ENCODE data around the gene WWOX. TPM values are rescaled to one million over a fixed set of nuclear protein-coding genes. Genes with fewer than 3 reads are reported as not detected.

The WWOX gene
- total and polyA plus RNA-seq, 2 of the 13 experiments (the other 11 are each of a cell fraction or from before 2014, with no cell fraction given): 9.1 to 37.4 TPM

DNA sequence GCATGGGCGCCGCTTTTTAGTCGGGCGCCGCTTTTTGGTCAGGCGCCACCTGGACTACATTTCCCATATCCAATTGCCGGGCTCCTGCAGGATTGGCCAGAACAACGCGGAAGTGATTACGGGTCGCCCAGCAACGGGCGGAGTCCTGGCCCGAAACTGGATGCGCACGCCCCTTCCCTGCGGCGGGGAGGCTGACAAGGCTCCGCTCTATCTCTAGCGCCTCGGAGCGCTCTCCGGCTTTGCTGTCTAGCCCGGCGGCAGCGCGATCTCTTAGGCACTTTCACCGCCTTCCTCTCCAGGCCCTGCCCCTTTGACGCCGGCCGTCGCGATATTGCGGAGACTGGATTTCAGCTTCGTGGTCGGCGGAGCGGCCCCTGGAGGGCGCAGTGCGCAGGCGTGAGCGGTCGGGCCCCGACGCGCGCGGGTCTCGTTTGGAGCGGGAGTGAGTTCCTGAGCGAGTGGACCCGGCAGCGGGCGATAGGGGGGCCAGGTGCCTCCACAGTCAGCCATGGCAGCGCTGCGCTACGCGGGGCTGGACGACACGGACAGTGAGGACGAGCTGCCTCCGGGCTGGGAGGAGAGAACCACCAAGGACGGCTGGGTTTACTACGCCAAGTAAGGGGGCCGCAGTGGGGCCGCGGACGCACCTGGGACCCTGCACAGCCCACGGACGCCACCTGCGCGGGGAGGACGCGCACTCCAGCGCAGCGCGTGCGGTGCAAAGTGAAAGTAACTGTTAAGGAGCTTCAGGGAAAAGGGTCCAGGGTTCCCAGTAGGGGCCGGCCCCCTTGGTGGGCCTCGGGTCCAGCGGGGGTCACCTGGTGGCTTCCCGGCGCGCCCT, at the start of gene WWOX (continued):
- TF ChIP-seq ZNF318 (CRISPR knock-in tag; IDR thresholded peaks at IDR 0.05) (peak; percentile 61; the same call in 1 of the 2 replicates), ZBTB42 (CRISPR knock-in tag; IDR thresholded peaks at IDR 0.05) (0 out of 2 replicates have a peak, but pooled peaks have one; percentile 79), RAD21 (CRISPR knock-in tag; IDR thresholded peaks at IDR 0.05) (peak; percentile 78), MXD4 (CRISPR knock-in tag; IDR thresholded peaks at IDR 0.05) (peak; percentile 92), SOX5 (CRISPR knock-in tag; IDR thresholded peaks at IDR 0.05; ENCODE audit: borderline replicate concordance) (peak; percentile 48; the same call in 1 of the 2 replicates), BCL3 (CRISPR knock-in tag; IDR thresholded peaks at IDR 0.05) (peak; percentile 96), KLF15 (CRISPR knock-in tag; IDR thresholded peaks at IDR 0.05; ENCODE audit: borderline replicate concordance) (peak; percentile 35; the same call in 1 of the 2 replicates), ERF (CRISPR knock-in tag; IDR thresholded peaks at IDR 0.05) (peak; percentile 96), ASH2L (IDR thresholded peaks at IDR 0.05; ENCODE audit: insufficient read length, low read depth, low read length) (peak; percentile 94), ZNF552 (CRISPR knock-in tag; IDR thresholded peaks at IDR 0.05; ENCODE audit: borderline replicate concordance) (peak; percentile 16), TCF12 (IDR thresholded peaks at IDR 0.05) (no peak), TCF12 (CRISPR knock-in tag; IDR thresholded peaks at IDR 0.05) (peak; percentile 41; the same call in 1 of the 2 replicates), MZF1 (CRISPR knock-in tag; IDR thresholded peaks at IDR 0.05; ENCODE audit: borderline replicate concordance) (0 out of 2 replicates have a peak, but pooled peaks have one; percentile 28), CENPT (CRISPR knock-in tag; IDR thresholded peaks at IDR 0.05; ENCODE audit: low read depth) (peak; percentile 92; the same call in 1 of the 2 replicates)
- TF ChIP-seq, protein P1, sequence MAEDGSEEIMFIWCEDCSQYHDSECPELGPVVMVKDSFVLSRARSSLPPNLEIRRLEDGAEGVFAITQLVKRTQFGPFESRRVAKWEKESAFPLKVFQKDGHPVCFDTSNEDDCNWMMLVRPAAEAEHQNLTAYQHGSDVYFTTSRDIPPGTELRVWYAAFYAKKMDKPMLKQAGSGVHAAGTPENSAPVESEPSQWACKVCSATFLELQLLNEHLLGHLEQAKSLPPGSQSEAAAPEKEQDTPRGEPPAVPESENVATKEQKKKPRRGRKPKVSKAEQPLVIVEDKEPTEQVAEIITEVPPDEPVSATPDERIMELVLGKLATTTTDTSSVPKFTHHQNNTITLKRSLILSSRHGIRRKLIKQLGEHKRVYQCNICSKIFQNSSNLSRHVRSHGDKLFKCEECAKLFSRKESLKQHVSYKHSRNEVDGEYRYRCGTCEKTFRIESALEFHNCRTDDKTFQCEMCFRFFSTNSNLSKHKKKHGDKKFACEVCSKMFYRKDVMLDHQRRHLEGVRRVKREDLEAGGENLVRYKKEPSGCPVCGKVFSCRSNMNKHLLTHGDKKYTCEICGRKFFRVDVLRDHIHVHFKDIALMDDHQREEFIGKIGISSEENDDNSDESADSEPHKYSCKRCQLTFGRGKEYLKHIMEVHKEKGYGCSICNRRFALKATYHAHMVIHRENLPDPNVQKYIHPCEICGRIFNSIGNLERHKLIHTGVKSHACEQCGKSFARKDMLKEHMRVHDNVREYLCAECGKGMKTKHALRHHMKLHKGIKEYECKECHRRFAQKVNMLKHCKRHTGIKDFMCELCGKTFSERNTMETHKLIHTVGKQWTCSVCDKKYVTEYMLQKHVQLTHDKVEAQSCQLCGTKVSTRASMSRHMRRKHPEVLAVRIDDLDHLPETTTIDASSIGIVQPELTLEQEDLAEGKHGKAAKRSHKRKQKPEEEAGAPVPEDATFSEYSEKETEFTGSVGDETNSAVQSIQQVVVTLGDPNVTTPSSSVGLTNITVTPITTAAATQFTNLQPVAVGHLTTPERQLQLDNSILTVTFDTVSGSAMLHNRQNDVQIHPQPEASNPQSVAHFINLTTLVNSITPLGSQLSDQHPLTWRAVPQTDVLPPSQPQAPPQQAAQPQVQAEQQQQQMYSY (CRISPR knock-in tag; IDR thresholded peaks at IDR 0.05): peak; percentile 100
